ENCODE data around the gene ATF7IP2. TPM values are rescaled to one million over a fixed set of nuclear protein-coding genes. Genes with fewer than 3 reads are reported as not detected.

ATF7IP2 gene
- total and polyA plus RNA-seq, 10 of the 15 experiments (the other 5 are each of a cell fraction or from before 2014, with no cell fraction given) = 24.6 to 82.1 (median 51.9) TPM

GRCh38 chr16:10521681-10522274 is 135.9 kb downstream of the ATF7IP2 start (continued):
- TF ChIP-seq, protein P1, sequence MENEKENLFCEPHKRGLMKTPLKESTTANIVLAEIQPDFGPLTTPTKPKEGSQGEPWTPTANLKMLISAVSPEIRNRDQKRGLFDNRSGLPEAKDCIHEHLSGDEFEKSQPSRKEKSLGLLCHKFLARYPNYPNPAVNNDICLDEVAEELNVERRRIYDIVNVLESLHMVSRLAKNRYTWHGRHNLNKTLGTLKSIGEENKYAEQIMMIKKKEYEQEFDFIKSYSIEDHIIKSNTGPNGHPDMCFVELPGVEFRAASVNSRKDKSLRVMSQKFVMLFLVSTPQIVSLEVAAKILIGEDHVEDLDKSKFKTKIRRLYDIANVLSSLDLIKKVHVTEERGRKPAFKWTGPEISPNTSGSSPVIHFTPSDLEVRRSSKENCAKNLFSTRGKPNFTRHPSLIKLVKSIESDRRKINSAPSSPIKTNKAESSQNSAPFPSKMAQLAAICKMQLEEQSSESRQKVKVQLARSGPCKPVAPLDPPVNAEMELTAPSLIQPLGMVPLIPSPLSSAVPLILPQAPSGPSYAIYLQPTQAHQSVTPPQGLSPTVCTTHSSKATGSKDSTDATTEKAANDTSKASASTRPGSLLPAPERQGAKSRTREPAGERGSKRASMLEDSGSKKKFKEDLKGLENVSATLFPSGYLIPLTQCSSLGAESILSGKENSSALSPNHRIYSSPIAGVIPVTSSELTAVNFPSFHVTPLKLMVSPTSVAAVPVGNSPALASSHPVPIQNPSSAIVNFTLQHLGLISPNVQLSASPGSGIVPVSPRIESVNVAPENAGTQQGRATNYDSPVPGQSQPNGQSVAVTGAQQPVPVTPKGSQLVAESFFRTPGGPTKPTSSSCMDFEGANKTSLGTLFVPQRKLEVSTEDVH (IDR thresholded peaks at IDR 0.05; ENCODE audit: low read depth, partially characterized antibody) = no peak
- TF ChIP-seq PML (IDR thresholded peaks at IDR 0.05; ENCODE audit: low read length) (no peak), BHLHE40 (IDR thresholded peaks at IDR 0.05; ENCODE audit: borderline replicate concordance in 1 of 2, low read depth in 2 of 2, low read length in 1 of 2) (no peak), NR2C2 (IDR thresholded peaks at IDR 0.05; ENCODE audit: borderline replicate concordance, control insufficient read depth, insufficient read length, low read depth) (no peak), EGR1 (IDR thresholded peaks at IDR 0.05; ENCODE audit: borderline replicate concordance in 1 of 2, low read depth in 2 of 2, low read length in 2 of 2) (no peak), FOS (IDR thresholded peaks at IDR 0.05; ENCODE audit: borderline replicate concordance, extremely low read depth, insufficient read length) (no peak), STAT1 (conservative IDR thresholded peaks at IDR 0.05) (no peak), CBFB (IDR thresholded peaks at IDR 0.05; ENCODE audit: low read depth) (no peak), TCF3 (IDR thresholded peaks at IDR 0.05; ENCODE audit: borderline replicate concordance, insufficient read depth, low read depth, low read length) (no peak), POLR2AphosphoS2 (IDR thresholded peaks at IDR 0.05; ENCODE audit: low read depth, low read length) (no peak), CBX5 (IDR thresholded peaks at IDR 0.05; ENCODE audit: low read depth) (no peak), RB1 (IDR thresholded peaks at IDR 0.05; ENCODE audit: borderline replicate concordance) (0 out of 2 replicates have a peak, but pooled peaks have one; percentile 63), GATAD2B (conservative IDR thresholded peaks at IDR 0.05; ENCODE audit: low read depth) (no peak), PRDM15 (CRISPR knock-in tag; IDR thresholded peaks at IDR 0.05) (no peak), REST (IDR thresholded peaks at IDR 0.05; ENCODE audit: low read depth, low read length) (no peak)
- TF ChIP-seq, protein P2, sequence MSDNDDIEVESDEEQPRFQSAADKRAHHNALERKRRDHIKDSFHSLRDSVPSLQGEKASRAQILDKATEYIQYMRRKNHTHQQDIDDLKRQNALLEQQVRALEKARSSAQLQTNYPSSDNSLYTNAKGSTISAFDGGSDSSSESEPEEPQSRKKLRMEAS (IDR thresholded peaks at IDR 0.05; ENCODE audit: low read depth, low read length) = no peak
- TF ChIP-seq, protein P3, sequence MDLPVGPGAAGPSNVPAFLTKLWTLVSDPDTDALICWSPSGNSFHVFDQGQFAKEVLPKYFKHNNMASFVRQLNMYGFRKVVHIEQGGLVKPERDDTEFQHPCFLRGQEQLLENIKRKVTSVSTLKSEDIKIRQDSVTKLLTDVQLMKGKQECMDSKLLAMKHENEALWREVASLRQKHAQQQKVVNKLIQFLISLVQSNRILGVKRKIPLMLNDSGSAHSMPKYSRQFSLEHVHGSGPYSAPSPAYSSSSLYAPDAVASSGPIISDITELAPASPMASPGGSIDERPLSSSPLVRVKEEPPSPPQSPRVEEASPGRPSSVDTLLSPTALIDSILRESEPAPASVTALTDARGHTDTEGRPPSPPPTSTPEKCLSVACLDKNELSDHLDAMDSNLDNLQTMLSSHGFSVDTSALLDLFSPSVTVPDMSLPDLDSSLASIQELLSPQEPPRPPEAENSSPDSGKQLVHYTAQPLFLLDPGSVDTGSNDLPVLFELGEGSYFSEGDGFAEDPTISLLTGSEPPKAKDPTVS (IDR thresholded peaks at IDR 0.05; ENCODE audit: low read depth, low read length) = no peak

Measured in GM12878 (cell line).